SU-DHL-6 (cell line): ENCODE measurements around the gene CACNA1C.

Experiments
- H2AFZ ChIP-seq: fragments of 200-600 bp; sonication (generic); 2 replicates; pipeline ENCODE4 v1.6.1; 2014; ENCODE audit warnings: low read depth, mild to moderate bottlenecking, moderate library complexity, mixed read lengths, antibody characterized with exemption, low read length; ENCODE audit not compliant: severe bottlenecking
- H3F3A ChIP-seq: fragments of 200-600 bp; shearing (Covaris generic); 2 replicates; pipeline ENCODE4 v1.6.0; 2016; ENCODE audit warnings: antibody characterized with exemption, mild to moderate bottlenecking; ENCODE audit not compliant: insufficient read depth
- H3K27ac ChIP-seq: fragments of 200-600 bp; sonication (generic); 2 replicates; pipeline ENCODE4 v1.5.1; 2016; ENCODE audit warnings: low read depth, mild to moderate bottlenecking, low read length, moderate library complexity, mixed read lengths
- H3K27me3 ChIP-seq: fragments of 200-600 bp; sonication (generic), shearing (Covaris generic); 2 replicates; pipeline ENCODE4 v1.6.0; 2014; ENCODE audit warnings: mild to moderate bottlenecking, low read length
- H3K36me3 ChIP-seq: fragments of 200-600 bp; sonication (generic); 2 replicates; pipeline ENCODE4 v1.6.1; 2014; ENCODE audit warnings: mild to moderate bottlenecking, low read length, mixed read lengths
- H3K4me2 ChIP-seq: fragments of 300-600, 200-600 bp; shearing (Covaris generic), sonication (generic); 2 replicates; pipeline ENCODE4 v1.6.0; 2014; ENCODE audit warnings: low read length, low read depth, mild to moderate bottlenecking; ENCODE audit not compliant: poor library complexity, severe bottlenecking
- H3K4me3 ChIP-seq: fragments of 200-600 bp; sonication (generic); 2 replicates; pipeline ENCODE4 v1.5.1; 2014; ENCODE audit warnings: antibody characterized with exemption, low read length, mild to moderate bottlenecking, mixed read lengths; ENCODE audit not compliant: insufficient read depth, poor library complexity, severe bottlenecking
- H3K79me2 ChIP-seq: fragments of 200-600 bp; sonication (generic); 2 replicates; pipeline ENCODE4 v1.6.1; 2014; ENCODE audit warnings: mild to moderate bottlenecking, low read length, moderate library complexity; ENCODE audit not compliant: insufficient read depth
- H3K9ac ChIP-seq: fragments of 200-600 bp; sonication (generic); 2 replicates; pipeline ENCODE4 v1.7.0; 2014; ENCODE audit warnings: mild to moderate bottlenecking, low read length
- H3K9me2 ChIP-seq: fragments of 200-600 bp; sonication (generic); replicated peaks from 2 replicates; pipeline ENCODE4 v1.6.1; 2014; ENCODE audit warnings: low read length; ENCODE audit not compliant: insufficient read depth
- H3K9me3 ChIP-seq: fragments of 200-600 bp; sonication (generic); 2 replicates; pipeline ENCODE4 v1.6.1; 2014; ENCODE audit warnings: low read length, mixed read lengths; ENCODE audit not compliant: insufficient read depth
- H4K20me1 ChIP-seq: fragments of 200-600 bp; sonication (generic); 2 replicates; pipeline ENCODE4 v1.6.1; 2014; ENCODE audit warnings: low read depth, mild to moderate bottlenecking, antibody characterized with exemption, low read length, moderate library complexity, mixed read lengths
- EZH2phosphoT487 ChIP-seq: fragments of 200-600 bp; sonication (generic), shearing (Covaris generic); conservative IDR thresholded peaks from 2 replicates; pipeline ENCODE4 v1.6.1; 2018; ENCODE audit warnings: mild to moderate bottlenecking, antibody characterized with exemption, low read length, moderate library complexity, mixed read lengths
- TF ChIP-seq, protein P1 (sequence below): fragments of 200-600 bp; sonication (generic); IDR thresholded peaks from one replicate; pipeline ENCODE4 v1.5.1; 2017; ENCODE audit warnings: antibody characterized with exemption, mild to moderate bottlenecking, low read length, moderate library complexity; ENCODE audit not compliant: insufficient read depth, poor library complexity, severe bottlenecking

The CACNA1C gene

DNA sequence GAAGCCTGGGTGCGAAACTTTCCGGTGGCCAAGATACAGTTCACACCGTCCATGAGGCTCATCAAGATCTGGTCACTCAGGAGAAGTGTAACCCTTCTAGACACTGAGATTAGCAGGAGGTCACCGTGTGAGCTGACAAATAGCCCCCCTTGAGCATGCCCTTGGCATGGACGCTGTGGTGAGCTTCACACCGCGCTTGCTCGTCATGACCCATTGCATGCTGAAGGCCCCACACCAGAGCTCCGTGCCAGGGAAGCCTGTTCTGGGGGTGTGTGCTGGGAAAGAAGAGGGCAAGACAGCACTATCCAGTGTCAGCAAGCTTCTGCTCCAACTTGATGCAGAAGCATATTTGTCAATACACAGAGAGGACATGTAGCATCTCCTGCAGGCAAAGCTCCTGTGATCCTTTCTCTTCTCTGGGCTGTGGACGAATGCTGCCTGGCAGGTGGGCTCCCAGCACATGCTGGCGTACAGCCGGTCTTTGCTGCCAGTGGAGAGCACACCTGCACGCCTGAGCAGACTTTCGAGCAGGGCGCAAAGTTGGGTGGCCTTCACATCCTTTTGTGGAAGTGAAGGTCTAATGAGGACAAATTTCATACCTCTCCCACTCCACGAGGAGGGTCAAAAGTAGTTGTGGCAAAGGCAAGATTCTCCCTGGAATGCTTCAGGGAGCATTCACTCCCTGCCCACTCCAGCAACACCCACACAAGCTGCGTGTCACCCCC is 615.1 kb downstream of the CACNA1C start:
- Histone ChIP-seq H3F3A (no peaks in the 10 kb centered on the region), H3K4me2 (no peak overlapping the region), H2AFZ (no peak overlapping the region), H3K27ac (no peak overlapping the region), H3K36me3 (no peaks in the 10 kb centered on the region), H3K27me3 (no peaks in the 10 kb centered on the region), H3K79me2 (no peaks in the 10 kb centered on the region), H4K20me1 (no peaks in the 10 kb centered on the region), H3K9ac (no peak overlapping the region), H3K9me2 (no peaks in the 10 kb centered on the region), H3K4me3 (no peak overlapping the region), H3K9me3 (no peaks in the 10 kb centered on the region)
- TF ChIP-seq, protein P1, sequence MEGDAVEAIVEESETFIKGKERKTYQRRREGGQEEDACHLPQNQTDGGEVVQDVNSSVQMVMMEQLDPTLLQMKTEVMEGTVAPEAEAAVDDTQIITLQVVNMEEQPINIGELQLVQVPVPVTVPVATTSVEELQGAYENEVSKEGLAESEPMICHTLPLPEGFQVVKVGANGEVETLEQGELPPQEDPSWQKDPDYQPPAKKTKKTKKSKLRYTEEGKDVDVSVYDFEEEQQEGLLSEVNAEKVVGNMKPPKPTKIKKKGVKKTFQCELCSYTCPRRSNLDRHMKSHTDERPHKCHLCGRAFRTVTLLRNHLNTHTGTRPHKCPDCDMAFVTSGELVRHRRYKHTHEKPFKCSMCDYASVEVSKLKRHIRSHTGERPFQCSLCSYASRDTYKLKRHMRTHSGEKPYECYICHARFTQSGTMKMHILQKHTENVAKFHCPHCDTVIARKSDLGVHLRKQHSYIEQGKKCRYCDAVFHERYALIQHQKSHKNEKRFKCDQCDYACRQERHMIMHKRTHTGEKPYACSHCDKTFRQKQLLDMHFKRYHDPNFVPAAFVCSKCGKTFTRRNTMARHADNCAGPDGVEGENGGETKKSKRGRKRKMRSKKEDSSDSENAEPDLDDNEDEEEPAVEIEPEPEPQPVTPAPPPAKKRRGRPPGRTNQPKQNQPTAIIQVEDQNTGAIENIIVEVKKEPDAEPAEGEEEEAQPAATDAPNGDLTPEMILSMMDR = no peak

DNA sequence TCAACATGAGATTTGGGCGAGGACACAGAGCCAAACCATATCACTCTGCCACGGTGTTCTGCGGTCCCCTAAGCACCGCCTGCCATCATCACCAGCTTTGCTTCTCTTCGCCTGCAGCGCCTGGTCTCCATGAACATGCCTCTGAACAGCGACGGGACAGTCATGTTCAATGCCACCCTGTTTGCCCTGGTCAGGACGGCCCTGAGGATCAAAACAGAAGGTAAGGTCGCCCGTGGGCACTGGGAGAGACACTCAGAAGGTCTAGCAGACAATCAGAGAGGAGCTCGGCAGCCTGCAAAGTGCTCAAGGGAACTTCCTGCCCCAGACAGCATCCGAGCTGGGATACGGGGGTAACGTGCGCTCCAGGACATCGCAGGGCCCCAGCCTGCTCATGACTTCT is 616.0 kb downstream of the CACNA1C start:
- Histone ChIP-seq H3K79me2 (no peaks in the 10 kb centered on the region), H3K27me3 (no peaks in the 10 kb centered on the region), H3K4me3 (no peak overlapping the region)

DNA sequence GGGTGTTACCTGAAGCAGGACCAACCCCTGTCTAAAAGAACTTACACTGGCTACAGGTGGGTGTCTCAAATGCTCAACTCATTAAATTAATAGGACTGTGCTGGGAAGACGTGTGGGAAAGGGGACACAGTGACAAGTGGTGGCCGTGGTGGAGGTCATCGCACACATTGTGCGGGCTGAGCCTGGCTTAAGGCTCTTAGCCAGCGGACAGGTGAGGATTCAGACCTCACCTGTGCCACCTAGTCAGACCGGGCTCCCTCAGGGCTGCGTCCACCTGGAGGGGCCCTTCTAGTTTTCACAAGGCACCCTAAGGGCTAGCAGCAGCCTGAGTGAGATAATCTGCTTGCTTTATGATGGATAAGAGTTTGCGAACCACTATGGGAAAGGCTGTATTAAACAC is 616.8 kb downstream of the CACNA1C start:
- Histone ChIP-seq H3K9me2 (no peaks in the 10 kb centered on the region), H2AFZ (no peak overlapping the region), H3K4me2 (no peak overlapping the region), H3K27me3 (no peaks in the 10 kb centered on the region), H3K9ac (no peak overlapping the region), H3K27ac (no peak overlapping the region), H3K9me3 (no peaks in the 10 kb centered on the region), H3K79me2 (no peaks in the 10 kb centered on the region), H3F3A (no peaks in the 10 kb centered on the region), H3K4me3 (no peak overlapping the region), H3K36me3 (no peaks in the 10 kb centered on the region), H4K20me1 (no peaks in the 10 kb centered on the region)
- TF ChIP-seq EZH2phosphoT487 = no peak
- TF ChIP-seq, protein P1 = no peak

More for the DNA sequence above, 616.0 kb downstream of the CACNA1C start:
- TF ChIP-seq EZH2phosphoT487 = no peak
- TF ChIP-seq, protein P1 = no peak
- Histone ChIP-seq H3K9ac (no peak overlapping the region), H3K9me2 (no peaks in the 10 kb centered on the region), H3K9me3 (no peaks in the 10 kb centered on the region), H3F3A (no peaks in the 10 kb centered on the region), H4K20me1 (no peaks in the 10 kb centered on the region), H3K27ac (no peak overlapping the region), H3K36me3 (no peaks in the 10 kb centered on the region), H2AFZ (no peak overlapping the region), H3K4me2 (no peak overlapping the region)
